BLaER1 treated with 17β-estradiol and CSF1 and Interleukin-3, amounts not matched to agents 10 nM and 100 nM (cell line): ENCODE data around the gene ACO2.
"Not testable (repeated sequence)": the region's sequence is repeated elsewhere in the genome, so short reads cannot be mapped to it uniquely, and the experiment has no call there.

Experiments
- H3K27ac ChIP-seq, 11 experiments: shearing (Covaris generic); formaldehyde crosslinking; 2 replicates each; pipeline ENCODE4 v1.8.1; 2022
- H3K27me3 ChIP-seq, 11 experiments: shearing (Covaris generic); formaldehyde crosslinking; 2 replicates each; pipeline ENCODE4 v1.8.1; 2022
- H3K36me3 ChIP-seq, 11 experiments: shearing (Covaris generic); formaldehyde crosslinking; 2 replicates each; pipeline ENCODE4 v1.8.1; 2022
- H3K4me1 ChIP-seq, 10 experiments: shearing (Covaris generic); formaldehyde crosslinking; 2 replicates each; pipeline ENCODE4 v1.8.1; 2022
- H3K4me2 ChIP-seq, 11 experiments: shearing (Covaris generic); formaldehyde crosslinking; 2 replicates each; pipeline ENCODE4 v1.8.1; 2022
- H3K4me3 ChIP-seq, 10 experiments: shearing (Covaris generic); formaldehyde crosslinking; 2 replicates each; pipeline ENCODE4 v1.8.1; 2022
- H3K9ac ChIP-seq, 11 experiments: shearing (Covaris generic); formaldehyde crosslinking; 2 replicates each; pipeline ENCODE4 v1.8.1; 2022
- H3K9me3 ChIP-seq, 11 experiments: shearing (Covaris generic); formaldehyde crosslinking; replicated peaks in 1 of 11; 2 replicates each; pipeline ENCODE4 v1.8.1; 2022
- H4K20me1 ChIP-seq, 11 experiments: shearing (Covaris generic); formaldehyde crosslinking; 2 replicates each; pipeline ENCODE4 v1.8.1; 2022
- Cebpa-rat ChIP-seq, 11 experiments: shearing (Covaris generic); IDR thresholded peaks; 2 replicates each; pipeline ENCODE4 v1.8.1; 2022

The ACO2 gene

DNA sequence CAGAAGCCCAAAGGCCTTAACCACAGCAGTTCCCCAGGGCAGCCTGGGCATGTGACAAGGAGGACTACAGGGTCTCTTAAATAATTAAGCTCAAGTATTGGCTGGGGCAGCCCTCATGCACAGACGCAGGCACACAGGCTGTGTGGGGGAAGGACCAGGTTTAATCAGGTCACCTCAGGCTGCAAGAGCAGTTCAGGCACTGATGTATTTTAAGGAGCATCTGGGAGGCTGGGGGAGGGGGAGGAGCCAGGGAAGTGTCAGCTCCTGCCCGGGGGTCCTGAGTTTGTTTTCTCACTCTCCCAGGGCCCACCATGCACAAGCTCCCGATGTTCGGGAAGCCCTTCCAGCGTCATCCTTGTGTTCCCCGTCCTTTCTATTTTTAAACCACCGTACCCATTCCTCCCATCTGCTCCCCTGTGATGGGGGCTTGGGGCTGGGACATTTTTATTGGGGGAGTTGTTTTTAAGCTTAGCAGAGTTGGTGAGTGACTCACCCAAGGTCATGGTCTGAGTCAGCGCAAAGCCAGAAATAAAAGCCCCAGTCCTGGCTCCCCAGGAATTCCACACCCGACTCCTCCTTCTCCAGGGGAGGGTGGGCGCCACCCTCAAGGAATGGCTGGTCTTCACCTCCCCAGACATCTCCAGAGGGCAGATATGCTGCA, 94.3 kb downstream of the ACO2 start:
- Histone ChIP-seq H3K4me2 (peak overlapping the region; percentile 42 to 75 (median 69)), H3K27me3 (peaks cover 0 to 27% (median 18%) of the 10 kb centered on the region in 11 experiments; a peak in 19 of 22 replicates), H3K4me3 (no peak overlapping the region), H3K4me1 (peaks cover 14 to 35% (median 25%) of the 10 kb centered on the region in 10 experiments), H3K9ac (peak overlapping the region in 2 of 11 experiments; percentile 9 to 50; a peak in 2 of 22 replicates), H3K9me3 (no peaks in the 10 kb centered on the region), H3K27ac (no peak overlapping the region), H4K20me1 (peaks cover 0 to 15% (median 0%) of the 10 kb centered on the region in 11 experiments; a peak in 2 of 22 replicates), H3K36me3 (no peaks in the 10 kb centered on the region)
- no peak for TF ChIP-seq Cebpa-rat (IDR thresholded peaks at IDR 0.05)

DNA sequence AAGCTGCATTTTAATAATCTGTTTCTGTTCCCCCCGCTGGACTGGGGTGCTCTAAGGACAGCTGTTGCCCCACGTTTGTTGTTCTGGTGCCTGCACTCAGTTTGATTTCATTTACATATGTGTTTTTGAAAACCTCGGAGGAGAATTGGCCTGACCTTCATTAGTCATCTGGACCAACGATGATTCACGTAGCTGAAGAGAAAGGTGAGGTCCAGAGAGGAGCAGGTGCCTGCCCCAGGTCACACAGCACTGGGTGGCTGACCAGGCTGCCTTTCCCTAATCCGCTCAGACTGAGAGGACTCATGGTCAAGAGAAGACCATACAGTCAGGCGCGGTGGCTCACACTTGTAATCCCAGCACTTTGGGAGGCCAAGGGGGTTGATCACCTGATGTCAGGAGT, 95.6 kb downstream of the ACO2 start:
- Histone ChIP-seq H3K27ac (no peak overlapping the region), H3K4me1 (peaks cover 14 to 35% (median 23%) of the 10 kb centered on the region in 10 experiments), H3K36me3 (no peaks in the 10 kb centered on the region), H3K4me2 (no peak overlapping the region), H3K27me3 (peaks cover 0 to 27% (median 18%) of the 10 kb centered on the region in 11 experiments; a peak in 19 of 22 replicates), H3K4me3 (no peak overlapping the region), H3K9me3 (no peaks in the 10 kb centered on the region), H4K20me1 (peaks cover 0 to 15% (median 0%) of the 10 kb centered on the region in 11 experiments; a peak in 2 of 22 replicates), H3K9ac (no peak overlapping the region)
- no peak for TF ChIP-seq Cebpa-rat (IDR thresholded peaks at IDR 0.05)

DNA sequence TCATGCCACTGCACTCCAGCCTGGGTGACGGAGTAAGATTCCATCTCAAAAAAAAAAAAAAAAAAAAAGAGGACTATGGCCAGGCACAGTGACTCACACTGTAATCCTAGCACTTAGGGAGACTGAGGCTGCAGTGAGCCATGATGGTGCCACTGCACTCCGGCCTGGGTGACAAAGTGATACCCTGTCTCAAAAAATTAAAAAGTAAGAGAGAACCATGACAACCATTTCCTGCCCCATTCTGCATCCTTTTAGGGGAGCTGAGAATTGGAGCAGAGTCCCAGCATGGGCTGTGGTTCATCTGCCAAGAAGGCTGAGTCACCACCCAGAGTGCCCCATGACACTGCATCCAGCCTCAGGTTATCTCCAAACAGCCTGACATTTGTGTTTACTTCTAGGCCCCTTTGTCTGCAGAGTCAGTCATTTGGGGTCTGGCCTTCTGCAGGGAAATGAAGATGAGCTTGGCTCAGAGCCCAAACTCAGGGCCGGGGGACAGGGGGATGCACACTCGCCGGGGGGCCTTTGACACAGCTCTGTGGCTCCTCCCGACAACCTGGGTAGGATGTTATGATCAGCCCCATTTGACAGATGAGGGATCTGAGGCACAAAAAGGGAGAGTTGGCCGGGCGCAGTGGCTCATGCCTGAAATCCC, 96.6 kb downstream of the ACO2 start:
- no peak overlapping the region for H3K9ac ChIP-seq
- no peak overlapping the region for H3K4me3 ChIP-seq
- H4K20me1 ChIP-seq, result peaks cover 0 to 15% (median 0%) of the 10 kb centered on the region in 11 experiments; a peak in 2 of 22 replicates
- H3K9me3 ChIP-seq, result no peaks in the 10 kb centered on the region
- no peak for TF ChIP-seq Cebpa-rat (IDR thresholded peaks at IDR 0.05)
- peaks cover 14 to 34% (median 23%) of the 10 kb centered on the region in 10 experiments for H3K4me1 ChIP-seq
- H3K27ac ChIP-seq, result peak overlapping the region in 1 of 11 experiments; percentile 37; a peak in 1 of 22 replicates
- H3K36me3 ChIP-seq, result no peaks in the 10 kb centered on the region
- peaks cover 0 to 23% (median 18%) of the 10 kb centered on the region in 11 experiments; a peak in 19 of 22 replicates for H3K27me3 ChIP-seq
- H3K4me2 ChIP-seq, result peak overlapping the region in 3 of 11 experiments; percentile 4 to 34 (median 30); a peak in 5 of 22 replicates

DNA sequence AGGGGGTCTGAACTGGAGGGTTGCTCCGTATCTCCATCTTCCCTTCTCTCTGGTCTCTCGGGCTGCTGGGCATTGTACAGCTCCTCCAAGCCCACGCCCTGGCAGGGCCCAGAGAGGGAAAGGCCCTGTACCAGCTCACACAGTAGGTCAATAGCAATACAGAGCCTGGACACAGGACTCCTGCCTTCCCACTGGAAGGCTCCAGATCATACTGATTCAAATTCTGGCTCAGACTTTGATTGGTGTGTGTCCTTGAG, 98.5 kb downstream of the ACO2 start:
- no peak overlapping the region for H3K27ac ChIP-seq
- H3K36me3 ChIP-seq, result no peaks in the 10 kb centered on the region
- no peak for TF ChIP-seq Cebpa-rat (IDR thresholded peaks at IDR 0.05)
- no peaks in the 10 kb centered on the region for H3K9me3 ChIP-seq
- peaks cover 0 to 4% (median under 1%) of the 10 kb centered on the region in 11 experiments; a peak in 4 of 22 replicates for H3K27me3 ChIP-seq
- no peak overlapping the region for H3K4me3 ChIP-seq
- no peak overlapping the region for H3K4me2 ChIP-seq
- H3K4me1 ChIP-seq, result peaks cover 11 to 26% (median 16%) of the 10 kb centered on the region in 10 experiments
- H4K20me1 ChIP-seq, result peaks cover 0 to 2% (median 0%) of the 10 kb centered on the region in 11 experiments; a peak in 1 of 22 replicates
- H3K9ac ChIP-seq, result no peak overlapping the region

DNA sequence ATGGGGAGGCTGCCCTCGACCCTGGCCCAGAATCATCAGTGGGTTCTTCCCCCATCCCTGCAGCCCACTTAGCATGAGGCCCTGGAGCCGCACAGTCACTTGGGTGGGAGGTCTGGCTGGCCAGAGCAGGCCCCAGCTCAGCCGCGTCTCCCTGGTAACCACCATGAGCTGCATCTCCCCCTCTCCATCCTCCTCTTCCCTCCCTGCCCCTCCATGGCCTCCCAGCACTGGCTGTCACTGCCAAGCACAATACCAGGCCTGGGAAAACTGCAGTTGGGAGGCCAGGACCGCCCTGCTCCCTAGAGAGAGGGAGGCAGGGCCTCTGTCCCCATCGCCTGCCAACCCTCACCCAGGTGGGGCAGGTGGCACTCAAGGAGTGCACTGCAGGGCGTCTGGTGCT, 99.9 kb downstream of the ACO2 start:
- H3K4me1 ChIP-seq, result peaks cover 0 to 13% (median 6%) of the 10 kb centered on the region in 10 experiments; a peak in 9 of 20 replicates
- no peak overlapping the region for H3K9ac ChIP-seq
- no peaks in the 10 kb centered on the region for H3K27me3 ChIP-seq
- no peaks in the 10 kb centered on the region for H3K36me3 ChIP-seq
- H3K9me3 ChIP-seq, result no peaks in the 10 kb centered on the region
- H4K20me1 ChIP-seq, result no peaks in the 10 kb centered on the region
- TF ChIP-seq Cebpa-rat (IDR thresholded peaks at IDR 0.05), result no peak
- H3K27ac ChIP-seq, result no peak overlapping the region
- no peak overlapping the region for H3K4me2 ChIP-seq
- H3K4me3 ChIP-seq, result no peak overlapping the region

DNA sequence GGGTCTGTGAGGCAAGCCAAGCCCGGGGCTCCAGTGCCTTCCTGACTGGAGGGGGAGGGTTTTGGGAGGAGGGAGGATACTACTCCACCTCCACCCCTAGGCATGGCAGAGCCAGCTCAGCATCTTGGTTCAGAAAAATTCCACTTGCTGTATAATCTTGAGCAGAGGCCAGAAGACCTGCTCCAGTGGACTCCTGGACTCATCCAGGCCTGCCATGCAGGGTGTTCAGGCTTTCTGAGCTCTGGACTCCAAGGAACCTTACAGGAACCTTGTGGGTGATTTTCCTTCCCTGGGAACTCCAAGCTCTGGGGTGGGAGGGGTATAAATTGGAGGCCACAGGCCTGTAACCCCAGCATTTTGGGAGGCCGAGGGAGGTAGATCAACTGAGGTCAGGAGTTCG, 101.3 kb downstream of the ACO2 start:
- Histone ChIP-seq H3K9ac (no peak overlapping the region), H3K9me3 (no peaks in the 10 kb centered on the region), H3K4me2 (no peak overlapping the region), H3K4me1 (peaks cover 0 to 8% (median 6%) of the 10 kb centered on the region in 10 experiments; a peak in 10 of 20 replicates), H3K4me3 (no peak overlapping the region), H3K27ac (no peak overlapping the region), H4K20me1 (peaks cover 0 to 9% (median 0%) of the 10 kb centered on the region in 11 experiments; a peak in 3 of 22 replicates), H3K36me3 (no peaks in the 10 kb centered on the region), H3K27me3 (no peaks in the 10 kb centered on the region)
- TF ChIP-seq Cebpa-rat (IDR thresholded peaks at IDR 0.05), result no peak

DNA sequence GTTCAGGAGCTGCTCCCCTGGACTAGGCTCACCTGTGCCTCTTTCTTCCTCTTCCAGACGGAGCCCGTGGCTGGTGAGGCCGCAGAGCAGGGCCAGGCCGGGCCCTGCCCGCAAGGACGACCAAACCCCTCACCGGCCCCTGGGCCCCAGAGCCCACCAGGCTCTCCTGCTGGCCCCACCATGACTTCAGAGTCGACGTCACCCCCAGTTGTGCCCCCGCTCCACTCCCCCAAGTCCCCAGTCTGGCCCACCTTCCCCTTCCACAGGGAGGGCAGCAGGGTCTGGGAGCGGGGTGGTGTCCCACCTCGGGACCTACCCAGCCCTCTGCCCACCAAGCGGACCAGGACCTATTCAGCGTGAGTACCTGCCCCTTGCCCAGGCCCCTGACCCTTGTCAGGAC, 102.9 kb downstream of the ACO2 start:
- Histone ChIP-seq H3K9ac (no peak overlapping the region), H3K9me3 (no peaks in the 10 kb centered on the region), H3K4me2 (no peak overlapping the region), H3K27me3 (no peaks in the 10 kb centered on the region), H3K4me3 (no peak overlapping the region), H3K4me1 (peaks cover 0 to 11% (median 0%) of the 10 kb centered on the region in 10 experiments; a peak in 6 of 20 replicates), H4K20me1 (peaks cover 0 to 25% (median 0%) of the 10 kb centered on the region in 11 experiments; a peak in 5 of 22 replicates), H3K36me3 (peaks cover 0 to 12% (median 0%) of the 10 kb centered on the region in 11 experiments; a peak in 2 of 22 replicates), H3K27ac (no peak overlapping the region)
- TF ChIP-seq Cebpa-rat (IDR thresholded peaks at IDR 0.05), result no peak

DNA sequence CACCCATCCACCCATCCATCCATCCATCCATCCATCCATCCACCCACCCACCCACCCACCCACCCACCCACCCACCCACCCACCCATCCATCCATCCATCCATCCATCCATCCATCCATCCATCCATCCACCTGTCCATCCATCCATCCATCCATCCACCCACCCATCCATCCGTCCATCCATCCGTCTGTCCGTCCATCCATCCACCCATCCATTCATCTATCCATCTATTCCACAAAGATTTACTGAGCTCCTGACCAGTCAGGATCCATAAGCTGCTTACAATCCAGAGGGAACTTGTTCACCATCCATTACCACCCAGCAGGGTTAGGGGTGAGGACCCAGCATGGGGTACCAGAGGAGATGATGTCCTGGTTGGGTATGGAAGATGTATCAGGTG, 103.4 kb downstream of the ACO2 start:
- not testable (repeated sequence) for H3K9ac ChIP-seq, H3K9me3 ChIP-seq, H3K4me2 ChIP-seq, H3K27ac ChIP-seq, H3K27me3 ChIP-seq, H3K4me3 ChIP-seq
- Histone ChIP-seq H4K20me1 (peaks cover 0 to 25% (median 0%) of the 10 kb centered on the region in 11 experiments; a peak in 5 of 22 replicates), H3K36me3 (peaks cover 0 to 15% (median 0%) of the 10 kb centered on the region in 11 experiments; a peak in 4 of 22 replicates), H3K4me1 (peaks cover 0 to 17% (median 4%) of the 10 kb centered on the region in 10 experiments; a peak in 11 of 20 replicates)

DNA sequence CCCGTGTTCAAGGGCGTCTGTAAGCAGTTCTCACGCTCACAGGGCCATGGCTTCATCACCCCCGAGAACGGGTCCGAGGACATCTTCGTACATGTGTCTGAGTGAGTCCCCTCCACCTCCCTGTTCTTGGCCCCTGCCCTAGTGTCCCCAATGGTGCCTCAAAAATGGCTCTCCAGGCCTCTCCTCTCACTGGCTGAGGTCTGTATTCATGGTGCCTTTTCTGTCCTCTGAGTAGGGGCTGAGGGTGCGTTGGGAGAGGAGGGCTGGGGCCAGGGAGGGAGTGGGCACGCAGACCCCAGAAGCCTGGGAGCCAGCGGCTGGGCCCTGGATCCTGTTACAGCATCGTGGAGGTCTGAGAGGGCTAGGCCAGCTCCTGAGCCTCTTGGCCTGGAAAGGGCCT, 104.8 kb downstream of the ACO2 start:
- no peak overlapping the region for H3K4me2 ChIP-seq

More for the DNA sequence above, 104.8 kb downstream of the ACO2 start:
- H3K27me3 ChIP-seq, result no peaks in the 10 kb centered on the region
- H3K9me3 ChIP-seq, result no peaks in the 10 kb centered on the region
- no peak overlapping the region for H3K27ac ChIP-seq
- peaks cover 0 to 21% (median 7%) of the 10 kb centered on the region in 10 experiments; a peak in 11 of 20 replicates for H3K4me1 ChIP-seq
- no peak overlapping the region for H3K9ac ChIP-seq
- peaks cover 0 to 28% (median 0%) of the 10 kb centered on the region in 11 experiments; a peak in 7 of 22 replicates for H3K36me3 ChIP-seq
- peaks cover 0 to 39% (median 0%) of the 10 kb centered on the region in 11 experiments; a peak in 6 of 22 replicates for H4K20me1 ChIP-seq
- no peak overlapping the region for H3K4me3 ChIP-seq
- no peak for TF ChIP-seq Cebpa-rat (IDR thresholded peaks at IDR 0.05)
